ENCODE results near the gene EZR. TPM values are rescaled to one million over a fixed set of nuclear protein-coding genes. Genes with fewer than 3 reads are reported as not detected.

Gene EZR
- polyA plus RNA-seq, 3 donors, result 68.1 to 95.8 (median 86.3) TPM

- no peak for TF ChIP-seq CTCF (IDR thresholded peaks at IDR 0.05)
- no peak overlapping the region for H3K4me3 ChIP-seq (replicated peaks in 1 of 3; ENCODE audit: low read depth in 2 of 3, low read length in 3 of 3)
- Mint-ChIP-seq H3K36me3 (peaks cover 78 to 91% of the 10 kb centered on the region in 2 donors), H3K4me3 (no peak overlapping the region), H3K9me3 (peaks cover 0 to 5% (median 3%) of the 10 kb centered on the region in 7 donors), H3K4me1 (peaks cover 2% of the 10 kb centered on the region), H3K27me3 (ENCODE audit: low read depth in 3 of 3) (peaks cover 0 to 2% (median 0%) of the 10 kb centered on the region in 3 donors), H3K27ac (peak overlapping the region; percentile 13 to 65 (median 46))
- H3K36me3 ChIP-seq (replicated peaks in 1 of 2; ENCODE audit: control insufficient read depth in 1 of 2, insufficient read depth in 2 of 2, low read length in 2 of 2), result peaks cover 58 to 79% of the 10 kb centered on the region in 2 donors
- H3K4me1 ChIP-seq (ENCODE audit: control insufficient read depth in 1 of 2, insufficient read depth in 2 of 2, low read length in 2 of 2), result no peaks in the 10 kb centered on the region
- H3K79me2 ChIP-seq (ENCODE audit: insufficient read depth, low read length), result no peaks in the 10 kb centered on the region
- no peaks in the 10 kb centered on the region for H3K27me3 ChIP-seq (ENCODE audit: control insufficient read depth in 2 of 2, insufficient read depth in 2 of 2, low read length in 2 of 2)
- peaks cover 12% of the 10 kb centered on the region for H4K20me1 ChIP-seq (ENCODE audit: insufficient read depth, low read length)
- no peak for DNase-seq
- WGBS (ENCODE audit: insufficient coverage), result 93% methylated on average over 9 of the region's 11 CpGs
- H3K9me3 ChIP-seq (replicated peaks in 1 of 2; ENCODE audit: control insufficient read depth in 1 of 2, insufficient read depth in 1 of 2, low read length in 2 of 2), result no peaks in the 10 kb centered on the region
- no peak overlapping the region for H3K4me2 ChIP-seq (replicated peaks; ENCODE audit: extremely low read depth, low read length, poor library complexity, severe bottlenecking)
- H2AFZ ChIP-seq (ENCODE audit: insufficient read depth, low read depth, low read length, poor library complexity, severe bottlenecking), result no peak overlapping the region
- H3K27ac ChIP-seq (ENCODE audit: low read depth in 1 of 2, low read length in 2 of 2), result peak overlapping the region in 1 of 2 donors; percentile 9
- H3K9ac ChIP-seq (ENCODE audit: insufficient read depth, low read length, poor library complexity, severe bottlenecking), result no peak overlapping the region
- intact Hi-C loops (cut with micrococcal nuclease), result loop anchor here in 1 of 2 donors (5.0 kb wide), 1 partner anchor 61 kb away; no protein-coding TSS in a partner anchor
Measured at GRCh38 chr6:158763434-158764182, 55.6 kb downstream of the EZR start.

- Histone ChIP-seq H3K4me1 (ENCODE audit: control insufficient read depth in 1 of 2, insufficient read depth in 2 of 2, low read length in 2 of 2) (no peaks in the 10 kb centered on the region), H3K4me3 (replicated peaks in 1 of 3; ENCODE audit: low read depth in 2 of 3, low read length in 3 of 3) (no peak overlapping the region), H3K9ac (ENCODE audit: insufficient read depth, low read length, poor library complexity, severe bottlenecking) (no peak overlapping the region), H3K9me3 (replicated peaks in 1 of 2; ENCODE audit: control insufficient read depth in 1 of 2, insufficient read depth in 1 of 2, low read length in 2 of 2) (no peaks in the 10 kb centered on the region), H4K20me1 (ENCODE audit: insufficient read depth, low read length) (peaks cover 7% of the 10 kb centered on the region), H3K4me2 (replicated peaks; ENCODE audit: extremely low read depth, low read length, poor library complexity, severe bottlenecking) (no peak overlapping the region), H2AFZ (ENCODE audit: insufficient read depth, low read depth, low read length, poor library complexity, severe bottlenecking) (no peak overlapping the region), H3K36me3 (replicated peaks in 1 of 2; ENCODE audit: control insufficient read depth in 1 of 2, insufficient read depth in 2 of 2, low read length in 2 of 2) (peaks cover 53 to 77% of the 10 kb centered on the region in 2 donors), H3K27ac (ENCODE audit: low read depth in 1 of 2, low read length in 2 of 2) (peak overlapping the region in 1 of 2 donors; percentile 9), H3K27me3 (ENCODE audit: control insufficient read depth in 2 of 2, insufficient read depth in 2 of 2, low read length in 2 of 2) (no peaks in the 10 kb centered on the region), H3K79me2 (ENCODE audit: insufficient read depth, low read length) (no peaks in the 10 kb centered on the region)
- WGBS (ENCODE audit: insufficient coverage), result 82% methylated on average over 6 of the region's 12 CpGs
- H3K4me1 Mint-ChIP-seq, result peaks cover 2% of the 10 kb centered on the region
- intact Hi-C loops (cut with micrococcal nuclease), result loop anchor here in 1 of 2 donors (5.0 kb wide), 1 partner anchor 61 kb away; no protein-coding TSS in a partner anchor
- peak overlapping the region in 2 of 7 donors; percentile 18 to 63 for H3K27ac Mint-ChIP-seq
- H3K27me3 Mint-ChIP-seq (ENCODE audit: low read depth in 3 of 3), result peaks cover 0 to 2% (median 0%) of the 10 kb centered on the region in 3 donors
- H3K9me3 Mint-ChIP-seq, result peaks cover 0 to 5% (median 3%) of the 10 kb centered on the region in 7 donors
- peaks cover 75 to 91% of the 10 kb centered on the region in 2 donors for H3K36me3 Mint-ChIP-seq
- H3K4me3 Mint-ChIP-seq, result no peak overlapping the region
- no peak for DNase-seq
- no peak for TF ChIP-seq CTCF (IDR thresholded peaks at IDR 0.05)
Measured at GRCh38 chr6:158762787-158763433, 56.3 kb downstream of the EZR start.
